H1 (cell line): ENCODE results near the gene SLC27A2.

Experiments
- BCL11A ChIP-seq, 2 experiments: IDR thresholded peaks; one replicate each; pipeline ENCODE4 v1.6.1; 2011; ENCODE audit warnings: low read depth in 2 of 2, low read length in 2 of 2, mild to moderate bottlenecking in 2 of 2
- CBX5 ChIP-seq: fragments of 300-800, 300-1000 bp; sonication (generic); IDR thresholded peaks from 2 replicates; pipeline ENCODE4 v1.7.1; 2016; ENCODE audit warnings: antibody characterized with exemption, low read length, low read depth
- CTBP2 ChIP-seq: IDR thresholded peaks from 2 replicates; pipeline ENCODE4 v1.7.0; 2011; ENCODE audit warnings: borderline replicate concordance, mild to moderate bottlenecking, moderate library complexity, mixed read lengths, low read length; ENCODE audit not compliant: insufficient read depth, insufficient read length
- CTCF ChIP-seq, 3 experiments: IDR thresholded peaks; 1 replicate in 2 of 3; 2 replicates in 1 of 3; pipeline versions ENCODE4 v1.5.1 to v1.6.1; 2011; ENCODE audit warnings: low read length in 3 of 3, mild to moderate bottlenecking in 3 of 3, inconsistent platforms in 2 of 3, low read depth in 1 of 3, moderate library complexity in 1 of 3; ENCODE audit not compliant: insufficient read depth in 1 of 3; ENCODE audit errors: control extremely low read depth in 1 of 3
- EP300 ChIP-seq, 2 experiments: IDR thresholded peaks; 1 replicate in 1 of 2; 2 replicates in 1 of 2; pipeline ENCODE4 v1.6.1; 2011 to 2012; ENCODE audit warnings: low read depth in 2 of 2, low read length in 2 of 2, mild to moderate bottlenecking in 2 of 2, borderline replicate concordance in 1 of 2, inconsistent platforms in 1 of 2, moderate library complexity in 1 of 2
- FOSL1 ChIP-seq: IDR thresholded peaks from 2 replicates; pipeline ENCODE4 v1.6.1; 2011; ENCODE audit warnings: mild to moderate bottlenecking, low read depth, low read length, moderate library complexity; ENCODE audit not compliant: insufficient read depth
- POLR2A ChIP-seq, 2 experiments: IDR thresholded peaks; 1 replicate in 1 of 2; 2 replicates in 1 of 2; pipeline ENCODE4 v1.6.1; 2011; ENCODE audit warnings: low read depth in 2 of 2, low read length in 2 of 2, mild to moderate bottlenecking in 2 of 2; ENCODE audit errors: control extremely low read depth in 1 of 2
- POLR2AphosphoS5 ChIP-seq: IDR thresholded peaks from 2 replicates; pipeline ENCODE4 v1.6.1; 2011; ENCODE audit warnings: low read depth, low read length
- RAD21 ChIP-seq, 2 experiments: IDR thresholded peaks in 1 of 2; conservative IDR thresholded peaks in 1 of 2; 2 replicates each; pipeline ENCODE4 v1.6.1; 2011; ENCODE audit warnings: low read depth in 2 of 2, low read length in 2 of 2, improper control_type of control experiment in 1 of 2, inconsistent platforms in 1 of 2, mild to moderate bottlenecking in 1 of 2, moderate library complexity in 1 of 2
- USF2 ChIP-seq: IDR thresholded peaks from 2 replicates; pipeline ENCODE4 v1.6.1; 2011; ENCODE audit warnings: low read length, improper control_type of control experiment

- no peak for TF ChIP-seq FOSL1
- no peak for TF ChIP-seq USF2
- TF ChIP-seq CTCF (IDR thresholded peaks at IDR 0.05; ENCODE audit: control extremely low read depth in 1 of 3, insufficient read depth in 1 of 3, low read depth in 1 of 3, low read length in 3 of 3): no peak
- no peak for TF ChIP-seq BCL11A (IDR thresholded peaks at IDR 0.05; ENCODE audit: low read depth in 2 of 2, low read length in 2 of 2)
- TF ChIP-seq CTBP2: no peak
- no peak for TF ChIP-seq POLR2AphosphoS5
- TF ChIP-seq CBX5: no peak
- no peak for TF ChIP-seq RAD21 (IDR thresholded peaks at IDR 0.05 in 1 of 2, conservative IDR thresholded peaks at IDR 0.05 in 1 of 2; ENCODE audit: low read depth in 2 of 2, low read length in 2 of 2)
- no peak for TF ChIP-seq POLR2A (IDR thresholded peaks at IDR 0.05; ENCODE audit: control extremely low read depth in 1 of 2, low read depth in 2 of 2, low read length in 2 of 2)
- TF ChIP-seq EP300 (IDR thresholded peaks at IDR 0.05; ENCODE audit: borderline replicate concordance in 1 of 2, low read depth in 2 of 2, low read length in 2 of 2): no peak
These were observed 47.4 kb upstream of the SLC27A2 start for GRCh38 chr15:50134524-50135024.
